ENCODE data around the gene DGKH.

DNA sequence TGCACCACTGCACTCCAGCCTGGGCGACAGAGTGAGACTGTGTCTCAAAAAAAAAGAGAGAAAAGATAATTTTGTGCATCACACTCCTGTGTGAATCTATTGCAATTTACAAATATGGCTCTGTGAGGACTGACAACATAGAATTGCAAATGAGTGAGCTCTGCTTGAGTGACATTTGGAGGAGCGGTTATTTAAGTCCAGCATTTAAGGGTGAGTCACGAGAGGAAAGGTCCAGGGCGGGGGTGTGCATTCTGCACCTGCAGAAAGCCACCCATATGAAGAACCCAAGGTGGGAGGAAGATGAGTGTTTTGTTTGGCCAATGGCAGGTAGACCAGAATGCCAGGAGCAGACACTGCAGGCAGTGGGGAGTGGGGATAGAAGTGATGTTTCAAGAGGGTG, 58.5 kb downstream of the DGKH start:
- no peak for TF ChIP-seq CTCF (IDR thresholded peaks at IDR 0.05; ENCODE audit: low read length)
- no peak for TF ChIP-seq EZH2 (IDR thresholded peaks at IDR 0.05; ENCODE audit: borderline replicate concordance, low read length)
